NCI-H2227 (cell line): Measurements from ENCODE around the gene PRDM15.

Experiments
- DNase-seq: peaks from one replicate; lab custom pipeline; 2025; ENCODE audit not compliant: unreplicated experiment; lab: John Stamatoyannopoulos, UW

PRDM15 gene

DNA sequence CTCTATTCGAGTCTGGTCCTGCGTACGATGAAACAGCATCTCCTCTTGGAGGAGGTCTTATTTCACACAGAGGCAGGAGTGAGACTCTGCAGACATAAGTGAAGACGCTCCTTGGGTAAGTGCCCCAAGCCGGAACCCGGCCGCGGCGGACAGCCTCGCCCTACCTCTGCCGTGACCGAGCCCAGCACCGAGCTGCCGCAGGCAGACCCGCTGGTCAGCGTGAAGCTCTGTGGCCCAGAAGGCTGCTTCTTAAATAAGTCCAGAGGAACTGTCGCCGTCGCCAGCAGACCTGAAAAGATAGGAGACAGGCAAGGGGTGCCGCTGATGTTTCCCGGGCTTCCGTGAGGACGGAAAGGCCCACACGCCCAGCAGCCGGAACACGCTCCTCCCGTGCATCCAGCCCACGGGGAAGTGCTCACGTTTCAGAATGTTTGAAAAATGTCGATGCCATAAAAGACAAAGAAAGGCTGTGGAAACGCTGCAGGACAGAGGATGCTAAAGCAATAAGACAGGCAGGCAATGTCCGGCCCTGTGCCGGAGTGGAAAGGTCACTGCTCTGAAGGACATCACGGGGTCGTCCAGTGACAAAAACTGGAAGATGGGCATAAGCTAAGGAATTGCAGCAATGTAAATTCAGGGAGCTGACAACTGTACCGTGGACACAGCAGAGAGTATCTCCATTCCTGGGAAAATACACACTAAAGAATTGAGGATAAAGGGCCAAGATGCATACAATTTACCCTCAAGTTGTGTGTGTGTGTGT is 28.5 kb upstream of the PRDM15 start:
- DNase-seq: no peak

- DNase-seq: no peak
Observed at GRCh38 chr21:41906770-41907169, 27.6 kb upstream of the PRDM15 start.

- no peak for DNase-seq
Observed at GRCh38 chr21:41903559-41904351, 24.6 kb upstream of the PRDM15 start.

- DNase-seq: no peak
Observed at GRCh38 chr21:41902946-41903345, 23.8 kb upstream of the PRDM15 start.

- no peak for DNase-seq
Observed at GRCh38 chr21:41901782-41902181, 22.6 kb upstream of the PRDM15 start.

DNA sequence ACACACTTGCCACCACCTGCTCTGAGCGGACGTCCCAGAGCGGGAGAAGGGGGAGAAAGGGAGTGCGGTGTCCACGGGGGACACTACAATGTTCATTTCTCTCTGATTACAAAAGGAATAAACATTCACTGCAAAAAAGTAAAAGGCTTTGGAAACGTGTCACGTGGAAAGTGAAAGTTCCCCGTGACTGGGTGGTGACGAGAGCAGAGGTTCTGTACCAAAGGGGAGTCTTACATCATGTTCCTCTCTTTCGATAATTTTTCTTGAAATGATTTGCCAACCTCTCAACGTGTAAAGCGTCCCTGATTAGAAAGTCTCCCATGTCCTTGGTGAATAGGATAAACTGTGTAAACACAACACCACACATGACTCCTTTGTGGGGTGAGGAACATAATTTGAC is 22.0 kb upstream of the PRDM15 start:
- no peak for DNase-seq

DNA sequence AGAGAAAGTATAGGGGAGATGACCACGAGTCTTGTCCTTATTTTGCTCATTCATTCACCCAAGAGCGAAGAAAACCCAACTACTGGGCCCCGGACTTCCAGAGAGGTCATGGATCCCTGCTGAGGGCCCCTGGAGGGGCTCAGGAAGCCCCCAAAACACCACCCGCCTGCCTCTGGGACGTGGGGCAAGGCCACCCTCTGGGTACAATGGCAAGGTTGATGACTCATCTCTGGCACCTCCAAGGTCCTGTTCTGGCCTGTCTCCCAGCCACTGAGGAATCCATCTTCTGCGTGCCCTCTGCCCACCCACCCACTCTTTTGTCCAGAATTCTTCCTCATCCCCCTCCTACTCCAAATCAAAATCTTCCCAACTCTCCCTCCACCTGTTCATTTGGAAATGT is 21.3 kb upstream of the PRDM15 start:
- no peak for DNase-seq

DNA sequence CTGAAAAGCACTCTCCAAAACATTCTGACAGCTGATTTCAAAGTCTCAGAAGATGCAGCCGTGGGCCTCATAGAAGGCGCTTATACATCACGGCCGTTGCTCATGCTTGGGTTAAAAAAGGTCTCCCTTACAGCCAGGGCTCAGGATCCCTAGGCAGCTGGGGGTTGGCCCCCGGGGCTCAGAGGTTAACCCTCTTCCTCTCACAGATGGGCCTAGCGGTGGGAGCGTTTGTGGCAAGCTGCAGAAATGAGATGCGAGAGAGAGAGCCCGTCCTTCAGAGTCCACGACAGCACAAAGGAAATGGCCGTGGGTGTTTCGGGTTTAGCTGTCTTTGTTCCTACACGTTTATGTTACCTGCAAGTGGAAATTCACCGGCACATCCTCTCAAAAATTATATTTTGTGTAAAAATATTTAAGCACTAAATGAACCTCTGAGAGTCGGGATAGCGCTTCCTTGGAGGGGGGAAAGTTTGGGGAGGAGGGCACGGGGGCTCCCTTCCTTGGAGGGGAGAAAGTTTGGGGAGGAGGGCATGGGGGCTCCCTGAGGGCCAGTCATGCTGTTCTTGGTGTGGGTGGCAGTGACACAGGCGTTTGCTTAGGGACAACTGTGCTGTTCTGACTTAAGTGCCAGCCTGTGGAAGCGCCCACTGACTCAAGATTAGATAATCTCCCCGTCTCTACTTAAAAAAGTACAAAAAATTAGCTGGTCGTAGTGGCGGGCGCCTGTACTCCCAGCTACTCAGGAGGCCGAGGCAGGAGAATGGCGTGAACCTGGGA is 20.5 kb upstream of the PRDM15 start:
- DNase-seq: no peak

DNA sequence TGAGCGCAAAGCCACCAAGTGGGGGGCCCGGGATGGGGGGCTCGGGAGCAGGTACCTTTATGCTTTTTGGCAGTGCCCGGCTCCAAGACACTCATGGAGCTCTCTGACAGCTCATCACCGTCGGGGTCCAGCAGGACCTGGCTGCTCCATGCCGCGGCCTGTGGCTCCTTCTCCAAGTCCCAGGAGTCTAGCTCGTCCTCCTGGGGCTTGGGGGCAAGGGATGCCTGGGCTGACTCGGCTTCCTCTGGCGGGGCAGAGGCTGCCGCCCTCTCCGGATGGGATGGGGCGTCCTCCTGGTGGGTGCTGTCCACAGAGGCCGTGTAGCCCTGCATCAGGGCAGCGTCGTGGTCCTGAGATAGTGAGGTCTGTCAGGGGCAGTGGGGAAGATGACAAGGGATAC is 19.9 kb upstream of the PRDM15 start:
- no peak for DNase-seq

GRCh38 chr21:41897700-41898099 is 18.6 kb upstream of the PRDM15 start:
- DNase-seq: peak; percentile 9

DNA sequence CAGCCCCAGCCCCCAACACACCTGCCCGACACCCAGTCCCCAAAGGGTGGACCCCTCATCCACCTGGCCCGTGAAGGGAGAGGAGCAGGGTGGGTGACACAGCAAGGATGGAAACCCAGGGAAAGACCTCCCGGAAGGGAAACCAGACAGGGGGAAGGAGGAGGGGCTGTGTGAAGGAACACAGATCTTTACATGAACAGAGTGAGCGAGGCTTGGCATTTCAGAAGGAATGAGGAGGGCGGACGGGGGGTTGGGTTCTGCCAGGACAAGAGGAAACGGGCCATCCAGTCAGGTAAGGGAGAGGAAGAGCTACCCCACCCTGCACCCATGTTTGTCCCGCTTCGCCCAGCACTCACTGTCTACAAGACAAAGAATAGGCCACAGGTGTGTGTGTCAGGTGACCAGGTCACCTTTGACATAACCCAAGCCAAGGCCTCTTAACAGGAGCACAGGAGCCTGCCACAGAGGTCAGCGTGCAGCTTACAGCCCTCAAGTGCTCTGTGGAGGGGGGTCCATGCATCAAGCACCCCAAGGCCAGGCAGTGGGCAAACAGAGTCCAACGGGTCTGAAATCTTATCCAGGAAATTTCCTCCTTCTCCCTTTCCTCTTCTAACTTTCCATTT is 18.0 kb upstream of the PRDM15 start:
- no peak for DNase-seq

GRCh38 chr21:41895643-41896493 is 16.7 kb upstream of the PRDM15 start:
- no peak for DNase-seq

DNA sequence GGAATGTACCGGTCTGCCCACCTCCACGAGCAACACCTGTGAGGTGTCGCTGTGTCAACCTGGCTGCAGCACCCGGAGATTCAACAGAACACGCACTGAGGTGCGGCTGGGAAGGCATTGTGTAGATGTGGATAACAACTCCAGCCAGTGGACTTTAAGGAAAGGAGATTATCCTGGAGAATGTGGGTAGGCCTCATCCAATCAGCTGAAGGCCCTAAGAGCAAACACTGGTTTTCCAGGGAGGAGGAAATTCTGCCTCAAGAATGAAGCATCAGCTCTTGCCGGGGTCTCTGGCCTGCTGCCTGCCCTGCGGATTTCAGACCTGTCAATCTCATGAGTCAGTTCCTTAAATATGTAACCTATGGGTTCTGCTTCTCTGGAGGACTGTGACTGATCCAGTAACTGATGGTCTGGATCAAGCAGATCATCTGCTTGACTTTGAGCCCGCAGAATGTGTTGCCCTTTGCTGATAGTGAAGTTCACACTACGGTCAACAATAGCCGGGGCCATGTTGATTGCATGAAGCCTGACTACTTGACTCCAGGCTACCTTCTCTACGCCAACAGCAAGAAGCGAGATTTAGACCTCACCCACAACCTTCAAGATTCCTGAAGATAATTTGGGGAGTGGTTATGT is 15.9 kb upstream of the PRDM15 start:
- DNase-seq: no peak

DNA sequence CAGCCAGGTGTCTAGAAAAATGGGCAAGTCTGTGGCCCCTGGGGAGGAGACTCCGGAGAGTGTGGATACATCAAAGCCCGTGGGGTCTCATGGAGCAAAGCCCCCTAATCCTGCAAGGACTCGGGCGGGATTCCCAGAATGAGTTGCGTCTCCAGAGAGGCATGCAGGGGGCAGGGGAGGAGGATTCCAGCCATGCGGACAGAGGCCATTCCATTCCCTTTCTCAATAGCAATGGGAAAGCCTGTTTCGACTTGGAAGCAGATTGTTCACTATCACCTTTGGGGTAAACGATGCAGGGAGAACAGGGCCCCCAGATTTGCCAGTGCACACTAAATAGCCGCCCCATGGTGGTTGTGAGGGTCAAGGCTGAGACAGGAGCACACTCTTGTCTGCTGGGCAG is 15.4 kb upstream of the PRDM15 start:
- DNase-seq: no peak

DNA sequence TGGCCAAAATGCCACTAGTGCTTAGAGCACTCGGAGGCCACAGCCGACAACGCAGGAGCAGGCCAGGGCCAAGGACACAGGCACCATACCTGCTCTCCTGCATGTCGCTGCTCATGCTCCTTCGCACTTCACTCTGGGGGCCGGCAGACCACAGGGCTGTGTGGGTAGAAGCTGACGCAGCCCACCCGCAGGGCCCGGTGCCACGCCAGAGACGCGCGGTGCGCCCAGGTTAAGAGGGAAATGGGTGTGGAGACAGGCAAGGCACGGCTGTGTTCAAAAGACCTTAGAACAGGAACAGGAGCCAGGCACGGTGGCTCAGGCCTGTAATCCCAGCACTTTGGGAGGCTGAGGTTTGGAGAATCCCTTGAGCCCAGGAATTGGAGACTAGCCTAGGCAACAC is 13.6 kb upstream of the PRDM15 start:
- DNase-seq: no peak

DNA sequence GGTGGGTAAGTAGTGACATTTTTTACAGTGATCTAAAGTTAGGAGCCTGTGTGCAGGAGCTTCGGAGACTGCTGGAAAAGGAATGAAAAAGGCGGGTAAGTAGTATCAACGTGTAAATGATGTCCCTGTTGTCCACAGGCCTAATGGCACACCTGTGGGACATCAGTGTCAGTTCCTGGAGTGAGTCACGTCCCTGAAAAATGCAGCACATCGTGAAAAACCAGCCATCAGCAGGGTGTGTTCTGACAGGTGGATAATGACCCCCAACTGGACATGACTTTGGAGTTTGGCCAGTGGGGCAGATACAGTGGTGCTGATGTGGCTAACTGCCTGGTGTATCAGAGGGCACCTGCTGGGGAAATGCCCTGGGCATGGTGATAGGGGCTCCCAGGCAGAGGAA is 12.0 kb upstream of the PRDM15 start:
- no peak for DNase-seq

DNA sequence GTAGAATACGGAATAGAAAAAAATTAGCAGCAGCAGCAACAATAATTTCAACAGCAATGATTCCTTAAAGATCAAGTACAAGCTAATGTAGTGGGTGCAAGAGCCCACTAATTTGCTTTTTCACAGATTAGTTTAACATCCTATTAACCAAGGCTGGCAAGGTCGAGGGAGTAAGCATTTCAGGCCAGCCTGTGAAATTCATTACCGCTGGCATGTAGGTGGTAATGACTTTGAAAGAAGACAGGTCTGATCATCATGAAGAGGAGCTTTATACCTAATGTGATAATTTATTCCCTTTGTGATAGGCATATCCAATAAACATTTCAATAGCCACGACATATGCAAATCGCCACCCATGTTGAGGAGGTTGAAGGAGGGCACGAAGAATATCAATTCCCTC is 11.2 kb upstream of the PRDM15 start:
- no peak for DNase-seq

GRCh38 chr21:41888749-41889376 is 9.7 kb upstream of the PRDM15 start:
- DNase-seq: no peak

DNA sequence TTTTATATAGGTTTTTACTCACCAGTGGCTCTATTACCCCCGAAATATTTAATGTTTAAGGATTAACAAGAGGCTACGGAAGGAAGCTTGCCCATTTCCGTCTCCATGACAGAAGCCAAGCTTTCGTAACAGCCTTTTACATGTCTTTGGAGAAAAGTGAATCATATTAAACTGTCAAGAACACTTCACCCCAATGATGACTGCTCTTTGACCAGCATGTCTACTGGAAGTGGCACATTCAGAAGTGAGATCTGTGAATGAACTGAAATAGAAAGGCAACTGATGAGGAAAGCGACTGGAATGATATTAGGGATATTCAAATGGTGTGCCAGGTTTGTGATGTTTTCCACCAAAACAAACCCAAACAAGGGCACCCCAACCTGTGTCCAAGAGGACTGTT is 8.5 kb upstream of the PRDM15 start:
- DNase-seq: no peak

- no peak for DNase-seq
Observed at GRCh38 chr21:41886328-41886727, 7.2 kb upstream of the PRDM15 start.
